Mesendoderm (in vitro differentiated cells): ENCODE measurements around the gene CDCA8. TPM values are rescaled to one million over a fixed set of nuclear protein-coding genes. Genes with fewer than 3 reads are reported as not detected.

Experiments used
- DNase-seq: peaks from one replicate; pipeline ENCODE4 v3.0.0; 2013
- H2AK5ac ChIP-seq: 2 replicates; pipeline ENCODE4 v1.6.1; 2013; ENCODE audit warnings: low read length, inconsistent platforms
- H2BK120ac ChIP-seq: 2 replicates; pipeline ENCODE4 v1.6.1; 2013; ENCODE audit warnings: low read depth, mild to moderate bottlenecking, low read length, moderate library complexity, mixed read lengths
- H2BK15ac ChIP-seq: replicated peaks from 2 replicates; pipeline ENCODE4 v1.6.1; 2013; ENCODE audit warnings: low read depth, mild to moderate bottlenecking, moderate library complexity
- H2BK5ac ChIP-seq: 2 replicates; pipeline ENCODE4 v1.6.1; 2013; ENCODE audit warnings: low read length, inconsistent platforms
- H3K18ac ChIP-seq: 2 replicates; pipeline ENCODE4 v1.6.1; 2013; ENCODE audit warnings: mild to moderate bottlenecking, low read length, mixed read lengths
- H3K23ac ChIP-seq: one replicate; pipeline ENCODE4 v1.6.1; 2013; ENCODE audit warnings: low read length
- H3K27ac ChIP-seq: 2 replicates; pipeline ENCODE4 v1.5.1; 2013; ENCODE audit warnings: low read depth, mild to moderate bottlenecking, inconsistent platforms, low read length, moderate library complexity
- H3K27me3 ChIP-seq: 2 replicates; pipeline ENCODE4 v1.6.1; 2013; ENCODE audit warnings: low read length, control low read depth, mild to moderate bottlenecking, inconsistent platforms; ENCODE audit not compliant: insufficient read depth, poor library complexity
- H3K36me3 ChIP-seq: 2 replicates; pipeline ENCODE4 v1.6.1; 2013; ENCODE audit warnings: low read length, inconsistent platforms; ENCODE audit not compliant: control insufficient read depth, insufficient read depth
- H3K4ac ChIP-seq: one replicate; pipeline ENCODE4 v1.6.1; 2013; ENCODE audit warnings: low read depth, mild to moderate bottlenecking, low read length, moderate library complexity
- H3K4me1 ChIP-seq: 2 replicates; pipeline ENCODE4 v1.6.1; 2013; ENCODE audit warnings: low read depth, low read length, inconsistent platforms; ENCODE audit not compliant: control insufficient read depth
- H3K4me2 ChIP-seq: 2 replicates; pipeline ENCODE4 v1.6.1; 2013; ENCODE audit warnings: low read length
- H3K4me3 ChIP-seq: 2 replicates; pipeline ENCODE4 v1.5.1; 2013; ENCODE audit warnings: mild to moderate bottlenecking, low read length
- H3K56ac ChIP-seq: one replicate; pipeline ENCODE4 v1.6.1; 2013; ENCODE audit warnings: low read length
- H3K79me1 ChIP-seq: 2 replicates; pipeline ENCODE4 v1.6.1; 2013; ENCODE audit warnings: low read length, inconsistent platforms
- H3K79me2 ChIP-seq: 2 replicates; pipeline ENCODE4 v1.6.1; 2013; ENCODE audit warnings: mild to moderate bottlenecking, low read length; ENCODE audit not compliant: control insufficient read depth, insufficient read depth
- H3K9ac ChIP-seq: 2 replicates; pipeline ENCODE4 v1.6.1; 2013; ENCODE audit warnings: low read length, inconsistent platforms
- H4K5ac ChIP-seq: one replicate; pipeline ENCODE4 v1.6.1; 2013; ENCODE audit warnings: low read length
- H4K8ac ChIP-seq: one replicate; pipeline ENCODE4 v1.6.1; 2013; ENCODE audit warnings: low read depth, mild to moderate bottlenecking, control low read depth, low read length, moderate library complexity
- WGBS: extraction: QIAGEN DNeasy Blood & Tissue Kit; methylation state at CpG from one replicate; pipeline ENCODE4 v1.1.7; 2013; ENCODE audit warnings: low lambda C conversion rate, missing lambda C conversion rate; ENCODE audit not compliant: insufficient coverage; ENCODE audit errors: extremely low coverage; 5-methylcytosine and 5-hydroxymethylcytosine counted together
- polyA plus RNA-seq, 2 experiments: library from polyadenylated mRNA; stranded (reverse); fragments of 200-250 nt; gene quantifications; one replicate each; pipeline ENCODE4 v1.2.3, GENCODE V29; 2013

The CDCA8 gene
- polyA plus RNA-seq (2013, experiment 1 of 2): 46.4 TPM
- polyA plus RNA-seq (2013, experiment 2 of 2): 47.5 TPM

- DNase-seq: peak; percentile 99
- H3K56ac ChIP-seq: peak within 1 kb of the TSS; percentile 100
- H3K36me3 ChIP-seq: peaks cover 7% of the 10 kb centered on the region
- peak within 1 kb of the TSS; percentile 99 for H3K9ac ChIP-seq
- H2BK5ac ChIP-seq: no peak within 1 kb of the TSS
- H3K4me1 ChIP-seq: peaks cover 8% of the 10 kb centered on the region
- peak within 1 kb of the TSS; percentile 80 for H3K23ac ChIP-seq
- WGBS: no CpG with 5 or more reads among the region's 54 CpGs
- no peaks in the 10 kb centered on the region for H3K27me3 ChIP-seq
- H2AK5ac ChIP-seq: no peak within 1 kb of the TSS
- peak within 1 kb of the TSS; percentile 2 for H3K4ac ChIP-seq
- peak within 1 kb of the TSS; percentile 99 for H3K4me3 ChIP-seq
- H2BK120ac ChIP-seq: no peak within 1 kb of the TSS
- no peak within 1 kb of the TSS for H4K8ac ChIP-seq
- H3K18ac ChIP-seq: peak within 1 kb of the TSS; percentile 42
- peaks cover 23% of the 10 kb centered on the region for H3K79me2 ChIP-seq
- H4K5ac ChIP-seq: no peak within 1 kb of the TSS
- peaks cover 19% of the 10 kb centered on the region for H3K79me1 ChIP-seq
- H3K4me2 ChIP-seq: peak within 1 kb of the TSS; percentile 93
- H2BK15ac ChIP-seq: no peak within 1 kb of the TSS
- H3K27ac ChIP-seq: peak within 1 kb of the TSS; percentile 71
Measured at GRCh38 chr1:37692078-37692833, at the start of gene CDCA8. Gene CDCA8 (plus strand): TSS chr1:37692516. CDS start chr1:37692691, 175 bp downstream.

- H3K4ac ChIP-seq: no peak overlapping the region
- no peaks in the 10 kb centered on the region for H3K79me1 ChIP-seq
- no peak overlapping the region for H3K23ac ChIP-seq
- no peak overlapping the region for H2BK5ac ChIP-seq
- H2BK120ac ChIP-seq: no peak overlapping the region
- H2BK15ac ChIP-seq: no peak overlapping the region
- H3K4me3 ChIP-seq: no peak overlapping the region
- no peak for DNase-seq
- no peak overlapping the region for H3K18ac ChIP-seq
- no peak overlapping the region for H3K56ac ChIP-seq
- no peaks in the 10 kb centered on the region for H3K79me2 ChIP-seq
- no peak overlapping the region for H4K5ac ChIP-seq
- H3K4me2 ChIP-seq: no peak overlapping the region
- no peaks in the 10 kb centered on the region for H3K36me3 ChIP-seq
- H3K9ac ChIP-seq: no peak overlapping the region
- no peak overlapping the region for H3K27ac ChIP-seq
- no peak overlapping the region for H4K8ac ChIP-seq
- no CpG with 5 or more reads among the region's 7 CpGs for WGBS
- H3K4me1 ChIP-seq: no peaks in the 10 kb centered on the region
- H3K27me3 ChIP-seq: no peaks in the 10 kb centered on the region
- H2AK5ac ChIP-seq: no peak overlapping the region
Measured at GRCh38 chr1:37647281-37647680, 45.0 kb upstream of the CDCA8 start.

- no peak overlapping the region for H2BK120ac ChIP-seq
- no peak overlapping the region for H3K23ac ChIP-seq
- DNase-seq: no peak
- no peak overlapping the region for H3K4me3 ChIP-seq
- H3K36me3 ChIP-seq: no peaks in the 10 kb centered on the region
- no peak overlapping the region for H2BK5ac ChIP-seq
- no peak overlapping the region for H3K56ac ChIP-seq
- no peaks in the 10 kb centered on the region for H3K27me3 ChIP-seq
- H3K4me1 ChIP-seq: no peaks in the 10 kb centered on the region
- H2BK15ac ChIP-seq: no peak overlapping the region
- no peak overlapping the region for H4K5ac ChIP-seq
- no peak overlapping the region for H2AK5ac ChIP-seq
- H3K18ac ChIP-seq: no peak overlapping the region
- H3K79me2 ChIP-seq: no peaks in the 10 kb centered on the region
- WGBS: no CpG with 5 or more reads among the region's 5 CpGs
- H3K9ac ChIP-seq: no peak overlapping the region
- no peak overlapping the region for H3K4me2 ChIP-seq
- H4K8ac ChIP-seq: no peak overlapping the region
- no peak overlapping the region for H3K4ac ChIP-seq
- no peaks in the 10 kb centered on the region for H3K79me1 ChIP-seq
- no peak overlapping the region for H3K27ac ChIP-seq
Measured at GRCh38 chr1:37650173-37650572, 42.1 kb upstream of the CDCA8 start.

GRCh38 chr1:37650721-37651120 lies 41.6 kb upstream of the CDCA8 start:
- Histone ChIP-seq H2BK5ac (no peak overlapping the region), H3K79me1 (no peaks in the 10 kb centered on the region), H3K79me2 (no peaks in the 10 kb centered on the region), H3K27ac (no peak overlapping the region), H4K5ac (no peak overlapping the region), H3K4me1 (no peaks in the 10 kb centered on the region), H2AK5ac (no peak overlapping the region), H3K4me2 (no peak overlapping the region), H3K23ac (no peak overlapping the region), H3K56ac (no peak overlapping the region), H3K4ac (no peak overlapping the region), H4K8ac (no peak overlapping the region), H2BK15ac (no peak overlapping the region), H3K27me3 (no peaks in the 10 kb centered on the region), H3K4me3 (no peak overlapping the region), H2BK120ac (no peak overlapping the region), H3K9ac (no peak overlapping the region), H3K36me3 (no peaks in the 10 kb centered on the region), H3K18ac (no peak overlapping the region)
- WGBS: no CpG with 5 or more reads among the region's 5 CpGs
- no peak for DNase-seq

- WGBS: no CpG with 5 or more reads among the region's 10 CpGs
- Histone ChIP-seq H4K8ac (no peak overlapping the region), H3K27ac (no peak overlapping the region), H3K4me1 (no peaks in the 10 kb centered on the region), H2BK15ac (no peak overlapping the region), H3K4me2 (no peak overlapping the region), H3K23ac (no peak overlapping the region), H3K4me3 (no peak overlapping the region), H3K4ac (no peak overlapping the region), H2BK5ac (no peak overlapping the region), H3K79me2 (no peaks in the 10 kb centered on the region), H3K18ac (no peak overlapping the region), H3K27me3 (no peaks in the 10 kb centered on the region), H3K36me3 (no peaks in the 10 kb centered on the region), H3K9ac (no peak overlapping the region), H4K5ac (no peak overlapping the region), H3K79me1 (no peaks in the 10 kb centered on the region), H2AK5ac (no peak overlapping the region), H3K56ac (no peak overlapping the region), H2BK120ac (no peak overlapping the region)
- DNase-seq: no peak
Measured at GRCh38 chr1:37651803-37652202, 40.5 kb upstream of the CDCA8 start.

GRCh38 chr1:37652976-37653375 lies 39.3 kb upstream of the CDCA8 start:
- no peak overlapping the region for H3K27ac ChIP-seq
- no peak overlapping the region for H3K4me3 ChIP-seq
- H2BK120ac ChIP-seq: no peak overlapping the region
- no peak overlapping the region for H2BK15ac ChIP-seq
- no peak overlapping the region for H2AK5ac ChIP-seq
- no peak overlapping the region for H3K56ac ChIP-seq
- WGBS: no CpG with 5 or more reads among the region's 2 CpGs
- H3K23ac ChIP-seq: no peak overlapping the region
- no peak overlapping the region for H3K4me2 ChIP-seq
- H3K36me3 ChIP-seq: no peaks in the 10 kb centered on the region
- H3K27me3 ChIP-seq: no peaks in the 10 kb centered on the region
- no peak for DNase-seq
- no peak overlapping the region for H4K5ac ChIP-seq
- H3K4me1 ChIP-seq: no peaks in the 10 kb centered on the region
- no peak overlapping the region for H2BK5ac ChIP-seq
- H3K79me2 ChIP-seq: no peaks in the 10 kb centered on the region
- H3K9ac ChIP-seq: no peak overlapping the region
- H3K79me1 ChIP-seq: no peaks in the 10 kb centered on the region
- H3K4ac ChIP-seq: no peak overlapping the region
- H4K8ac ChIP-seq: no peak overlapping the region
- no peak overlapping the region for H3K18ac ChIP-seq
